ENCODE measurements around the gene INPP4B.

Gene INPP4B

DNA sequence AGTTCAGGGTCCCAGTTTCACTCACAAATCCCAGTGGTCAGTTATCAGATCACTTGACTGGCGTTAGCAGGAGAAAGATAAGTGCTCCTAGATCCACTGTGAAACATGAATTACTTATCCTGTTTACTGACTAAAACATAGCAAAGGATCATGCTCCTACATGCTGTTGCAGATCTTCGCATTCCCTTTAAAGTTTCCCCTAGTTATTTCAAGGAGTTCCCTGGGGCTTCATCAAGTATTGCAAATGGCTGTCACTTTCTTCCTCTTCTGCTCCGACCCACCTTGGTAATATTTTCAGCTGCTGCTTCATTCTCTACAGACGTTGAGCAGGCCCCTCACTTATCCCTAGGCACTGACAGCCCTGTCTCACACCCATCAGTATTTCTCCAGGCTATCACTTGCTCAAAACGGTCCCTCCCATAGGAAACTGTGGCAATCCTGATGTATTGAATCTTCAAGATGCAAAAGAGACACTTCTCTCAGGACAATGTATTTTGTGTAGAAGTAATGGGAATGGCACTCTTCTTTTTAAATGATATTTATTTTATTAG, 466.0 kb downstream of the INPP4B start:
- DNase-seq (ENCODE audit: low spot score in 2 of 2) (no peak), ATAC-seq (ENCODE audit: low read depth) (no peak)
- Mint-ChIP-seq H3K4me3 (no peak overlapping the region), H3K27me3 (no peaks in the 10 kb centered on the region), H3K9me3 (no peaks in the 10 kb centered on the region), H3K36me3 (no peaks in the 10 kb centered on the region), H3K4me1 (no peaks in the 10 kb centered on the region), H3K27ac (no peak overlapping the region)

DNA sequence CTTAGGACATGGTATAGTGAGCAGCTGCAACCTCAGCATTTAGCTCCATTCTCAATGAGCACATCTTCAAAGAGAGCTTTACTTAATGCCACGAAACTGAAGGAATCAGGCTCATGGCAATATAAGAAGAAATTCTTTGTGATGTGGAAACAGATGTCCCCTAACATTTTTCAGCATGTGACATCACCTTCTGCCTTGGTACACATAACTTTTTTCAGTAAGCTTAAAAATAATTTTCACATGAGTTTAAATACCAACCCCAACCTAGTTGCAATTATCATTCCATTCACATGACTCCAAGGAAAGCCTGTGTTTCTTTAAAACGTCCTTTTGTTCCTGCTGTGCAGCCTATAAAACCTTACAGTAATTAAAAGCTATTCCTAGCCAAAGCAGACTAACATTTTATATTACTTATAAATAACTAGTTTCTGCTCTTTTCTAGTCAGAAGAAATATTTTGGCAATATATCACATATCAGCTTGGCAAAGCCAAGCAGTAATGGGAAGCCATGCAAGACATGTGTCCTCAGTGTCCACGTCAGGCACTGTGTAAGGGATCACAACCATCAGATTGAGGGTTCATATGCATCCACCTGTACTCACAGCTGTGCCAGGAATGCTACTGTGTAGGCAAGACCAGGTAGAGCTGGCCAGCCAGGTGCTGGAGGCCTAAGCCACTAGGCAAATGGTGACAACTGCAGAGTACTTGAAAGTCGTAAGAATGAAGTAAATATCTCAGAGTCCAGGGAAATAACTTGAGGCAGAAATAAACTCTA, 466.6 kb downstream of the INPP4B start:
- no peaks in the 10 kb centered on the region for H3K4me1 Mint-ChIP-seq
- no peaks in the 10 kb centered on the region for H3K9me3 Mint-ChIP-seq
- H3K4me3 Mint-ChIP-seq: no peak overlapping the region
- H3K36me3 Mint-ChIP-seq: no peaks in the 10 kb centered on the region
- ATAC-seq (ENCODE audit: low read depth) (no peak), DNase-seq (ENCODE audit: low spot score in 2 of 2) (no peak)
- H3K27ac Mint-ChIP-seq: no peak overlapping the region
- no peaks in the 10 kb centered on the region for H3K27me3 Mint-ChIP-seq

DNA sequence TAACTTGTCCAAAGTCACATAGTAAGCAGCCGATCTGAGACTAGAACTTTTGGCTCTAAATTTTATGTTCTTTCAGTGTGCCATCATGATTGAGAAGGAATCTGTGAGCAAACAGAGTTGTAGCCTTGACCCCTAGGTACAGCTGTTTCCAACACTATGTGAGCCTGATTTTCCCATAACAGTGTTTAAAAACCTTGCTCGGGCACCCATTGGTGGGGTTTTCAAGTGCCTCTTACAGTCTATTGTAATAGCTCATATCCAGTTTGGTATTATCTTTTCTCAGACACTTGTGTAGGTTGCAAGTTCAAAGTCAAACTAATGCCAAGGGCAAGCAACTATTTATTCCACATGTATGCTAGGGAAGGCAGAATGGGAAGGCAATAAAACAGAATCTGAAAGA, 467.9 kb downstream of the INPP4B start:
- no peak overlapping the region for H3K27ac Mint-ChIP-seq
- no peak for ATAC-seq (ENCODE audit: low read depth)

DNA sequence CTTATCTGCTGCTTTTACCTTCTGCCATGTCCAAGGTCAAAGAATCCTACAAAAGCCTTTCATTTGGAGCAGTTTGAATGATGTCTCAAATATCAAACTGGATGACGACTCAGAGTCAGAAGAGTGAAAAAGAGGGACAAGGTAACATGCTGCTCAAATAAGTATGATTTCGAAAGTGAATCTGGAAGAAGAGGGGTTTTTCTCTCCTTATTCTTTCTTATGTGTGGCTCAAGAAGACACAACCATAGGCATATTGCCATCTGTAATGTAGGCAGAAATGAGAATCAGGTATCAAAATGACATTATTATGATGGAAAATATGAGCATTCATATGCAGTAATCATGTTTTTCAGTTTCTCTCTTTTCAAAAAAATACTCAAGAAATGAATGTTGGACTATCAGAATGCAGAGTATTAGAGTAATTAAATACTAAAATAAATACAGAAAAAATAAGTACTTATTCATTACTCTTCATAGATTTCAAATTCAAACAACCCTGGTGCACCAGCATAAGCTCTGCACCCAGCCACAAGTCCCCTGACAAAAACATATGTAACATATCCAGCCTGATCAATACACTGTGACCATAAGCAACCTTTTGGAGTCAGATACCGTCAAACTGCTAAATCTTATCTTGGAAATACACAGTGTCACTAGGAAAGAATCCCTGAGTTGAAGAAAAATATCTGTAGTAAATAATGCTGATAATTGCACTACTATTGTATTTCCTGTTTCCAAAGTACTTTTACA, 468.6 kb downstream of the INPP4B start:
- Mint-ChIP-seq H3K9me3 (no peaks in the 10 kb centered on the region), H3K4me3 (no peak overlapping the region), H3K4me1 (no peaks in the 10 kb centered on the region), H3K27me3 (no peaks in the 10 kb centered on the region), H3K36me3 (no peaks in the 10 kb centered on the region), H3K27ac (no peak overlapping the region)
- no peak for ATAC-seq (ENCODE audit: low read depth)
- no peak for DNase-seq (ENCODE audit: low spot score in 2 of 2)

More for the DNA sequence above, 467.9 kb downstream of the INPP4B start:
- Mint-ChIP-seq H3K27me3 (no peaks in the 10 kb centered on the region), H3K4me1 (no peaks in the 10 kb centered on the region), H3K4me3 (no peak overlapping the region), H3K9me3 (no peaks in the 10 kb centered on the region), H3K36me3 (no peaks in the 10 kb centered on the region)
- DNase-seq (ENCODE audit: low spot score in 2 of 2): no peak

DNA sequence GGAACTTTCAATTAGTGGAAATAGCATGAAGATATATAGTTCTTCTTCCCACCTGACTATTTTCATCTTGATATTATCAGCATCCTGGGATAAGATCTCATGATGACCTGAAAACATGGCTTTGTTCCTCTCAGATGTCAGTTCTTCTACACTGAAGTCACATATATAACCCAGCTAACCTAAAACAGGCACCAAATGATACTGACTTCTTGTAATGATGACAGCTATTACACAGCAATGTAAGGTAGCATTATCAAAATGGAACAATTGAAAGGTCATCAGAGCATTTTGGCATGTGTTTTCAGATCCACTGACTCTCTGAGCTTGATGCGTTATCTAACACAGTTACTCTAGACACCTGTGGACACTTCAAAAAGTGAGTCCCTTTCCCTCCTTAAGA, 469.9 kb downstream of the INPP4B start:
- DNase-seq (ENCODE audit: low spot score in 2 of 2): no peak
- Mint-ChIP-seq H3K4me1 (no peaks in the 10 kb centered on the region), H3K36me3 (no peaks in the 10 kb centered on the region), H3K9me3 (peaks cover 2% of the 10 kb centered on the region), H3K27me3 (no peaks in the 10 kb centered on the region), H3K4me3 (no peak overlapping the region), H3K27ac (no peak overlapping the region)
- ATAC-seq (ENCODE audit: low read depth): no peak

DNA sequence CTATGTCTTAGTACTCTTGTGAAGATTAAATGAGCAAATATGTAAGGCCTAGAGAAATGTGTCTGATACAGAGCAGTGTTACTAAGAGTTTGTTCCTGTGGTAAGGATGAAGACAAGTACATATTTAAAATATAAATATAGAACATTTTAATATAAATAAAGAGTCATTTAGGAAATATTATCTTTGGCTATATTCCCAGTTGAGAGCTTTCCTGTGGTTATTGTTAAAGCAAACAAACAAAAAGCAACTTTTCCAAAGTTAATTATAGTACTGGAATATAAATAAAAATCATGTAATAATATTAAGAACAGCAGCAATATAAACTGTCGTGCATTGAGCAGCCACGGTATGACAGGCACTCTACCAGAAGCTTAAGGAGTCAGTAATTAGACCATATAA, 472.5 kb downstream of the INPP4B start:
- Mint-ChIP-seq H3K36me3 (no peaks in the 10 kb centered on the region), H3K27ac (no peak overlapping the region), H3K4me1 (no peaks in the 10 kb centered on the region), H3K9me3 (peaks cover 6% of the 10 kb centered on the region), H3K27me3 (no peaks in the 10 kb centered on the region), H3K4me3 (no peak overlapping the region)
- DNase-seq (ENCODE audit: low spot score in 2 of 2) (no peak), ATAC-seq (ENCODE audit: low read depth) (no peak)

DNA sequence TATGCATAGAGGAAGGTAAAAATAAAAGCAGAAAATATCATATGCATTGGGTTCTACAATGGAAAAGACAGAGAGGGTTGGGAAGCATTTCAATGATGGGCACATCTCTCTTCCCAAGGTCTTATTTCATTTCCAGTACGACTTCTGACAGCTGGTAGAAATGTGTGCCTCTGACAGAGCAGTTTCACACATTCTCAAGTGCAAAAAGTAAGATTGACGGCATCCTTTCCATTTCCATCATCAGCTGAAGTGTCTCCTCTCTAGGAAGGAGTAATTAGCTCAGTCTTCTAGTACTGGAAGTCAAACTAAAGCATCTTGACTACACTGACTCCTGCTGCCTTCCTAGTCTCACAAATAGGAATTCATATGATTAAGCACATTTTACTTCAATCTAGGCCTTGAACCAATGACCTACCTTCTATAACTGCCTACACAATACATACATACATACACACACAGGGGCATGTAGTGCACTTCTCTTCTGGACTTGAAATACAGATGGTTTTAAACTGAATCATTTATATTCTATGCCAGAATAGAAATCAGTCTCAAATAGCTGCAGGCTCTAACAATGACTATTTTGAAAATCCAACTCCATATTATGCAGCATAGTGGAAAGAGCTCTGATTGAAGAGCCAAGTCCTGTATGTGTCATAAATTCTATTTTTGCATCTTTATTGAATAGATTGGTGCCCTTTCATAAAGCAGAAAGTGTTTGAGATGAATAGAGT, 473.4 kb downstream of the INPP4B start:
- Mint-ChIP-seq H3K27me3 (no peaks in the 10 kb centered on the region), H3K4me1 (no peaks in the 10 kb centered on the region), H3K9me3 (peaks cover 7% of the 10 kb centered on the region), H3K36me3 (no peaks in the 10 kb centered on the region), H3K4me3 (no peak overlapping the region), H3K27ac (no peak overlapping the region)
- DNase-seq (ENCODE audit: low spot score in 2 of 2) (no peak), ATAC-seq (ENCODE audit: low read depth) (no peak)

DNA sequence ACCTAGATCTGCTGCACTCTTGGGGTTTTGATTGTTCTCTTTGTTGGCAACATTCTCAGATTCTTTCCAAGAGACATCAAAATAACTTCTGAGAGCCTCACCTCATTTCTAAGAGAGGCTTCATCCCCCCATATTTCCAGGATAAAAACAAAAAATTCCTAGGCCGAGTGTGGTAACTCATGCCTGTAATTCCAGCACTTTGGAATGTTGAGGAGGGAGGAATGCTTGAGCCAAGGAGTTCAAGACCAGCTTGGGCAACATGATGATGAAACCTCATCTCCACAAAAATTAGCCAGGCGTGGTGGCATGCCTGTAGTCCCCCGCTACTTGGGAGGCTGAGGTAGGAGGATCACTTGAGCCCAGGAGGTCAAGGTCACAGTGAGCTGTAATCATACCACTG, 477.0 kb downstream of the INPP4B start:
- DNase-seq (ENCODE audit: low spot score in 2 of 2) (no peak), ATAC-seq (ENCODE audit: low read depth) (no peak)
- no peak overlapping the region for H3K4me3 Mint-ChIP-seq
- H3K9me3 Mint-ChIP-seq: peaks cover 7% of the 10 kb centered on the region
- no peaks in the 10 kb centered on the region for H3K36me3 Mint-ChIP-seq
- no peaks in the 10 kb centered on the region for H3K4me1 Mint-ChIP-seq
- H3K27ac Mint-ChIP-seq: no peak overlapping the region
- H3K27me3 Mint-ChIP-seq: no peaks in the 10 kb centered on the region

DNA sequence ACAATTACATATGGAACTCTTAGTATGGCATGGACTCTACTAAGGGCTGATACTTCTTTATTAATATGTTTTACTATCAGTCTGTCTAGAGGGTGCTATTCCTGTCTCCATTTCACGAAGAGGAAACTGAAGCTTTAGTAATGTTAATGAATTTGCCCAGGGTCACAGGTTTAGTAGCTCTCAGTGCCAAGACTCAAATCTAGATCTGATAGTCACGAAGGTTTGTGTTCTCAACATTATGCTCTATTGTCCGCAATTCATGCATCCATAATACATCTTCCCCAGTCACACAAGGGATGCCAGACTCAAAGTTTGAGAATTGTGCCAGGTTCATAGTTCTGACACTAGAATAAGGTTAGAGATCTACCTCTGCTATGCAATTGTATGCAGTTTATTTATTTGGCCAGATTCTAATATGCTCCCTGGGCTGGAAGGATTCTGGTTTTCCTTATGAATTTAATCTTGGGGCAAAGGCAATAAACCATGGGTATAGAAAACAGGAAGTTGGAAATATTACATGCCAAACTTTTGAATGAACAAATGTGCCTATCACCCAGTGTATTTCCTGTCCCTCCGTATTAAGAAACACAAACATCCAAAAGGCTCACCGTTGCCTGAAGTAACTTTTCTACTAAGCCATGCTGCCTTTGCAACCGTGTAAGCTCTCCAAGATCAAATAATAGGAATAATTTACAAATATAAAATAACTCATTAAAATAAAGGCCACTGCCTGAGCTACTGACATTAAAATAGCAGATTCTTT, 478.5 kb downstream of the INPP4B start:
- ATAC-seq (ENCODE audit: low read depth) (no peak), DNase-seq (ENCODE audit: low spot score in 2 of 2) (no peak)
- Mint-ChIP-seq H3K36me3 (no peaks in the 10 kb centered on the region), H3K4me3 (no peak overlapping the region), H3K27ac (no peak overlapping the region), H3K4me1 (no peaks in the 10 kb centered on the region), H3K9me3 (peaks cover 7% of the 10 kb centered on the region), H3K27me3 (no peaks in the 10 kb centered on the region)

DNA sequence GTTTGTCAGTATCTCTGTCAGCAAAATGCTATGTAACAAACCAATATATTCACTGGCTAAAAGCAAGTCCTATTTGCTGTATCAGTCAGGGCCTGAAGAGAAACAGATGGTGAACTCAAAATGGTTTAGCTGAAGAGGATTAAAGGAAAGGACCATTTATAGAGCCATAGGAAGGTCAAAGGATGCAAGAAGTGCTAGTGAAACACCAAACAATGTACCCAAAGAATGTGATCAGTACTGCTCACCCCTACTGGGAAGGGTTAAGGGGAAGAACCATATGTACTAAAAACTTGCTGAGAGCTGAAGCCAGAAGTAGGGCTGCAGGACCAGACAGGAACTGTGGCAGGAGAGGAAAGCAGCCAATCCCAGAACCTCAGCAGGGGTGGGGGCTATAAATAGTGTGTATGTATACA, 479.3 kb downstream of the INPP4B start:
- Mint-ChIP-seq H3K4me3 (no peak overlapping the region), H3K27ac (no peak overlapping the region), H3K27me3 (peaks cover 2% of the 10 kb centered on the region), H3K36me3 (no peaks in the 10 kb centered on the region), H3K4me1 (no peaks in the 10 kb centered on the region), H3K9me3 (peaks cover 9% of the 10 kb centered on the region)
- DNase-seq (ENCODE audit: low spot score in 2 of 2): no peak
- ATAC-seq (ENCODE audit: low read depth): no peak

DNA sequence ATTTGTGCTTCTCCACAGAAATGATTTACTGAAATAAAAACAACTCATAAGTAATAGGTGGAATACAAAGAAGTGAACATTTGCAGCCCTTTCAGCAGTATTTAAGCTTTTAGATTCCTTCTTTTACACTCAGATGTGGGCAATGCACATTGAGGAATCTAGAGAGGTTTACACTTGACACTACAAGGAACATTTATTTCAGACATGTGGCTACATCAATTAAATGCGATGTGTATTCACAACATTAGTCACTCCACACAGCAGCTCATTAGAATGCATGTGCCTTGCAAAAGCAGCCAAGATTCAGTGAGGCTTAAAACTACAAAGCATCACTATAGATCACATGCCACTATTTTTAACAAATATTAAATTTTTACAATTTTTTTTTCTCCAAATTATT, 480.7 kb downstream of the INPP4B start:
- Mint-ChIP-seq H3K4me1 (no peaks in the 10 kb centered on the region), H3K9me3 (peaks cover 6% of the 10 kb centered on the region), H3K27ac (no peak overlapping the region), H3K36me3 (no peaks in the 10 kb centered on the region), H3K27me3 (peaks cover 3% of the 10 kb centered on the region), H3K4me3 (no peak overlapping the region)
- no peak for ATAC-seq (ENCODE audit: low read depth)
- DNase-seq (ENCODE audit: low spot score in 2 of 2): no peak

DNA sequence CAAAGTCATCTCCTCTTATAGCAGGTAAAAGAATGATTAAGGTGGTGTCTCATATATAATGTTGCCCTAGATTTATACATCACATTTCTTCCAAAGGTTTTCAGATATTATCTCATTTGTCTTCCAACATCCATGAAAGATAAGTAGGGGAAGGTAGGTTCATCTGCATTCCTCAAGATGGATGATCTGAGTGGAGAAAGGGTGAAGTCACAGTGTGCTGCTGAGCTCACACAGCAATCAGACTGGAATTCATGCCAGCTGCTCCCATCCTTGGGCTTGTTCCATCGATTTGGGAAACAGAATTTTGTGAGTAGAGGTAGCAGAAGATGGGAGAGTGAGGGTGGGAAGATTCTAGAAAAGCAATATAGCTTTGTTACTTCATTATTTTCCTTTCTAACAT, 482.4 kb downstream of the INPP4B start:
- H3K4me1 Mint-ChIP-seq: no peaks in the 10 kb centered on the region
- peaks cover 3% of the 10 kb centered on the region for H3K27me3 Mint-ChIP-seq
- no peak overlapping the region for H3K4me3 Mint-ChIP-seq
- no peak overlapping the region for H3K27ac Mint-ChIP-seq
- DNase-seq (ENCODE audit: low spot score in 2 of 2) (no peak), ATAC-seq (ENCODE audit: low read depth) (no peak)
- H3K9me3 Mint-ChIP-seq: peaks cover 5% of the 10 kb centered on the region
- H3K36me3 Mint-ChIP-seq: no peaks in the 10 kb centered on the region

DNA sequence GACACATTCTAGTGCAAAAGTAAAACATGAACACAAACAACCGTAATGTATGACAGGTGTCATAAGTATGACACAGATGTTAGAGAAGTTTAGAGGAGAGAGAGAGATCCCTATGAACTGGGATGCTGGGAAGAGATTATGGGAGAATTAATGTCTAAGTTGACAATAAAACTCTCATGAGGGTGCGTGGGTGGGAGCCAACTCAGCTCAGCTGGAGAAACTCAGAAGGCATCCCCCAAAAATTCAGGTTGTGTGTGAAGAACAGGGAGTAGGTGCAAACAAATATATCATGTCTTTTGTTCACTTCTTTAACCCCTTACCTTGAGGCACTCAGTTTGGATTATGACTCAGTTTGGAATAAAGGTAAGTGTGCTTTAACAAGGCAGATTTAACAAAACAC, 484.1 kb downstream of the INPP4B start:
- Mint-ChIP-seq H3K9me3 (peaks cover 2% of the 10 kb centered on the region), H3K36me3 (no peaks in the 10 kb centered on the region), H3K4me1 (no peaks in the 10 kb centered on the region), H3K4me3 (no peak overlapping the region), H3K27ac (no peak overlapping the region), H3K27me3 (peaks cover 3% of the 10 kb centered on the region)
- DNase-seq (ENCODE audit: low spot score in 2 of 2): no peak
- no peak for ATAC-seq (ENCODE audit: low read depth)
